CD4-positive, alpha-beta T cell treated with Interleukin-12 subunit alpha and Interleukin-12 subunit beta, for 1 hour (primary cell): ENCODE results near the gene TRIP13.
"Not testable (repeated sequence)": the region's sequence is repeated elsewhere in the genome, so short reads cannot be mapped to it uniquely, and the experiment has no call there.

Experiments used
- DNase-seq: peaks from one replicate; pipeline ENCODE4 v3.0.0-alpha.2; 2020

The TRIP13 gene

DNA sequence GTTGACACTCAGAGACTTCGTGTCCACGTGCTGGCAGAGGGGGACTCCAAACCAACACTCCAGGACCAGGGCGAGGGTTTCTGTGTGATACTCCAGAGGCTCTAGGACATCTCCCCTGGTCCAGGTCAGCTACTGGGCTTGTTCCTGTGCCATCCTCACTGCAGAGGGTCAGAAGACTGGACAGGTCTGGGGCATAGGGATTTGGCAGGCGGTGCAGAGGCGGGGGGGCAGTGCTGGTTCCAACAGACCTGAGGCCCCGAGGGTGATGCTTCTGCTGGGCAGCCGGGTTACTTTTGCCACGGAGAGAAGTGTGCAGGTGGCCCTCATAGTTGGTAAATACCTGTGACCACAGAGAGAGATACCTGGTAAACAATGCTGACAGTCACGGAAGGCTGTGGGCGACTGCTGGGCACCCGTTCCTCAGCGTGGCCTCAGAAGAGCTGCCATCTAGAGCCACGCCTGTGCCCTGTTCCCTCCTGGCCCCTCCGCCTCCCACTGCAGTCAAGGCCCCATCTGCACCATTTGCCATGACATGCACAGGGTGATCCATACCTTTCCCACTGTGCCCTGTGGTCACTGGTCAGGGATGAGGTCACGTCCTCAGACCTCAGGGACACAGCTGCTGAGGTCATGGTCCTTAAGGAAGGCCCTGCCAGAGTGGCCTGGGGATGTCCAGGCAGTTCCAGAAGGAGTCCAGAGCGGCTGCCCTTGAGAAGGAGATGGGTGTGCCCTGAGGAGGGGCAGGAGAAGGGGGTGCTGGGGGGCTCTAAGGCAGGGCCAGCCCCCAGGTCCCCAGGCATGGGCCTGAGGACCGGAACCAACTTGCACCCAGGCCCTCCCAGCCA, 30.0 kb downstream of the TRIP13 start:
- no peak for DNase-seq

DNA sequence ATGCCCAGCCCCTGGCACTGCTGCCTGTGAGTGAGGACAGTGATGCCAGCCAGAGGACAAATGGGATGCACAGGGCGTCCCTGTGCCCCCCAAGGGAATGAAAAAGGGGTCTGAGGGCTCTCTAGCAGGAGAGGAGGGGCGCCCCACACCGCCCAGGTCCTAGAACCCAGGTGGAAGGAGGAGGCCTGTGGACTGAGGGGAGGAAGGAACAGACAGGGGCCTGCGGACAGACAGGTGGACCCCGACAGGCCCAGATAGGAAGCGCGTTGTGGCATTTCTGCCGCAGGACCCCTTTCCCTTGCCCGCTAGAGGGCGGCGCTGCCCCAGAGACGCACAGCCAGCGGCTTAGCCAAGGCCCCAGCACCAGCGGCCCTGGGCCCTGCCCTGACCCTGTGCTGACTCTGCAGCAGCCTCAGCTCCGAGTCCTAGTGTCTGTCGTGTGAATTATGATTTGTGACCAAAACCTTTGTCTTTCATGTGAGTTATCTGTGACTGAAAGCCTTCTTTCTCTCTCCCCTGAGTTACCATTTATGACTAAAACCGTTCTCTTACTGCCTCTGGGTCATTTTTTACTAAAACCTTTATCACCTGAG, 30.7 kb downstream of the TRIP13 start:
- DNase-seq = peak; percentile 60

DNA sequence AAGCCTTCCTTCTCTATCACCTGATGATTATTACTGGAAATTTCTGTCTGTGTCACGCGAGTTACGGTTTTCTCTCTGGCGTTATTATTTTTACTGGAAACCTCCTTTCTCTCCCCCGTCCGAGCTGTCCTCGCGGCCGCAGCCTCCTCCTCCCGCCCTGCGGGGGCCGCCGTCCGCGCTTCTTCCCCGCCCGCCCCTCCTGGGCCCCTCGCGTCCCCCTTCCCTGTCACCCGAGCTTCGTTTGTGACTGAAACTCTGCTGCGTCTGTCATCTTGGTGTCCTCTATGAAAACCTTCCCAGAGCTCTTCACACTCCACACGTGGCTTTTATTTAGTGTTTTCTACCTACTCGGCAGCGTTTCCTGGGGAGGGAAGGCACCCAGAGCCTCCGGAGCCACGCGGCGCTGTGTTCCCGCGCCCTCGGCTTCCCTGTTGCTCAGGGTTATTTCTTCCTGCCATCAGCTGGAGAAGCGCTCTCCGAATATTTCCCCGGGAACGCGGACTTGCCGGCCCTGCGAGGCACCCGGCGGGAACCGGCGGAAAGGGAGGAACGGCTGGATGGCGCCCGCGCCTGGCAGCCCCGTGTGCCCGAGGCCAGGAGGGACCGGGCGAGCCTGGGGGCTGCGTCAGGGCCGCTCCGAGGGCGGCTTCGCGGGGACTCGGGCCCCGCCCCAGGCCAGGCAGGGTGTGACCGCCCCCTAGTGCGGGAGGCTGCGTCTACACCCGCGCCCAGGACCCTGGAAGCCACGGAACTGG, 33.9 kb downstream of the TRIP13 start:
- no peak for DNase-seq

DNA sequence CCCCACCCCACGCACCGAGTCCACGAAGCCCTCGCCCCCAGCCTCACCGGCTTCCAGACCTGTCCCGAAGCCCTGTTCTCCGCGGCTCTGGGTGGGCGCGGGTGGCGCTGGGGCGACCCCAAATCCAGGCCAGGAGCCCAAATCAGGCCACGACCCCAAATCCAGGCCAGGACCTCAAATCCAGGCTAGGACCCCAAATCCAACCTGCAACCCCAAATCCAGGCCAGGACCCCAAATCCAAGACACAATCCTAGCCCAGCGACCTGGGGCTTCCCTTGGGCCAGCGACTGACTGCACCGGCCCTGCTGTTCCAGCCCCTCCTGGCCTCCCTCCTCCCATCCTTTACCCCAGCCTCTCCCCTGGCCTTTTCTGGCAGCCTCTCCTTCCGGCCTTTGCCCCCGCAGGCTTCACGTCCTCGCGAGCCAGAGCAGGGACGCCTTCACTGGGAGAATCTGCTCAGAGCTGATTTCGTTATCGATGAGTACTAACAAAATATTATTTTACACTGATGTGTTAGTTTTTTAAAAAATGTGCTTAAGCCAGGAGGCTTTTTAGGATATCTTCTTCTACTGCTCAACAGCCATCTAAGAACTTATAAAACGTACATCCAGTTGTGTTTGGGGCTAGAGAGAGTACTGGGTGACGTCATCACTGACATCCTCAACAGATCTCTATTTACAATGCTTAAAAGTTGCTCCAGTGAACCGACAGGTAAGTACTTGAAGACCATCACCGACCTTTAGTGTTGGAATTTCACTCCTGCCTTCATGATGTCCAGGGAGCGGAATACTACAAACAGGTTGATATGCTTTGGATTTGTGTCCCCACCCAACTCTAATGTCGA, 34.7 kb downstream of the TRIP13 start:
- DNase-seq = no peak

DNA sequence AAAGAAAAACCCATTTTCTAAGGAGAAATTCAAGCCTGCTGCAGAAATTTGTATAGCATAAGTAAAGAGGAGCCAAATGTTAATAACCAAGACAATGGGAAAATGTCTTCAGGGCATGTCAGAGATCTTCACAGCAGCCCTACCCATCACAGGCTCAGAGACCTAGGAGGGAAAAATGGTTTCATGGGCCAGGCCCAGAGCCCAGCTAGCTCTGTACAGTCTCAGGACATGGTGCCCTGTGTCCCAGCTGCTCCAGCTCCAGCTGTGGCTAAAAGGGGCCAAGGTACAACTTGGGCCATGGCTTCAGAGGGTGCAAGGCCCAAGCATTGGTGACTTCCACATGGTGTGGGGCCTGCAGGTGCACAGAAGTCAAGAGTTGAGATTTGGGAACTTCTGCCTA, 36.5 kb downstream of the TRIP13 start:
- DNase-seq = not testable (repeated sequence)

DNA sequence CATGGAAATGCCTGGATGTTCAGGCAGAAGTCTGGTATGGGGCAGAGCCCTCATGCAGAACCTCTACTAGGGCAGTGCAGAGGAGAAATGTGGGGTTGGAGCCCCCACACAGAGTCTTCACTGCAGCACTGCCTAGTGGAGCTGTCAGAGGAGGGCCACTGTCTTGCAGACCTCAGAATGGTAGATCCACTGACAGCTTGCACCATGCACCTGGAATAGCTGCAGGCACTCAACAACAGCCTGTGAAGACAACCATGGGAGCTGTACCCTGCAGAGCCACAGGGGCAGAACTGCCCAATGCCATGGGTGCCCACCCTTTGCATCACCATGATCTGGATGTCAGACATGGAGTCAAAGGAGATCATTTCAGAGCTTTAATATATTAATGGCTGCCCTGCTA, 36.9 kb downstream of the TRIP13 start:
- DNase-seq = no peak

DNA sequence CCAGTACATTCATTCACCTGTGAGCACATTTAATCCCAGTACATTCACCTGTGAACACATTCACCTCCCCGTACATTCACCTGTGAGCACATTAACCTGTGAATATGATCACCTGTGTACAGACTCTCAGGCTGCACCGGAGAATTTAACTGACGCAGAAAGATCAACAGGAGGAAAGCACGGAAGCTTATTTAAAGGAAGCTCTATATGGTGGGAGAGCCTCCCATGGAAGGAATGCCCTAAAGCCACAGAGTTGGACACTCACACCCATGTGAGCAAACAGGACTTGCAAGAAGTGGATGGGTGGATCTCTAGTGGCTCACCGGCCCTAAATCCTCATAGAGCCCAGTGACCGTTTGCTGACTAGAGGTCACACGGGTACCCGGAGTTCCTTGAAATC, 38.2 kb downstream of the TRIP13 start:
- DNase-seq = no peak

DNA sequence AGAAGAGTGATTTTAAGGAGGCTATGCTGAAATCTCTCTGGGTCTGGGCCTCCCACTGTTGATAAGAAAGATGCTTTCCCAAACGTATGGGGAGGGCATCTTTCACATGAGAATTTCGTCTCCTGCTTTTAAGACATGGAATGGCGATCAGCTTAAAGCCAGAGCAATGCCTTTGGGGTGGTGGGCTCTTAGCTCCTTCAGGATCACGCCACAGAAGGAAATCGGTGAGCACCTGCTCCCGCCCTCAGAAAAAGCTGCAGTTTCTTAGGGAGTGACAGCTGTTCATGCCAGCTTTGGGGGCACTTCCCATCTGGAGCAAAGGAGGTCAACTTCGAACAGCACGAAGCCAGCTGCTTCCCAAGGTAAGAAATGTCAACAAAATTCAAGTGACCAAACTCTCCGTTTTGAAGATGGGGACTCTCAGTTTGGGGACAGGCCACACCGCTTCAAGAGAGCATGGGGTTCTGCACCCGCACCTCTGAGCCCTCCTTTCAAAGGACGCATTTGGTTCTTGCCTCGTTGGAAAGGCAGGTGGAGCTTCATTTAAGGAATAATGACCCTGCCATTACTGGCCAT, 39.0 kb downstream of the TRIP13 start:
- no peak for DNase-seq

DNA sequence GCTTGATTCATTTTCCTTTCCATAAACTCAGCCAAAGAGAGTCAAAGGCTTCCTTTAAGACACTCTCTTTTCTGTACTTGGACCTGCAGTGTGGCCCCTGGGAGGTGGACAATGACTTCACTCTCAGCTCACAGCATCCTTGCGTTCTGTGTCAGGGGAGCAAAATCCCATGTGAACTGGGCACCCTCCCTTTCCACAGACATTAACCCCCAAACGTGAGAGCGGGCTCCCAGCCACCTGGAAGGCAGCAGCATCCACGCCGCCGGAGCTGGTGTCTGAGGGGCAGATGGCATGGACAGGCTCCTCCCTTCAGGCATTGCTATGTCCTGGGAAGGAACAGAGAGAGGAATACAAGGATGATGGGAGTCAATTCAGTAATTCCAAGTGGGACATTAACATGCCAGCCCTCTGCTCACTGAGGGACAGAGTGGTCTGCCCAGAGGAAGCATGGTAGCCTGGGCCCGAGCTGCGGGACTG, 39.5 kb downstream of the TRIP13 start:
- DNase-seq = no peak

DNA sequence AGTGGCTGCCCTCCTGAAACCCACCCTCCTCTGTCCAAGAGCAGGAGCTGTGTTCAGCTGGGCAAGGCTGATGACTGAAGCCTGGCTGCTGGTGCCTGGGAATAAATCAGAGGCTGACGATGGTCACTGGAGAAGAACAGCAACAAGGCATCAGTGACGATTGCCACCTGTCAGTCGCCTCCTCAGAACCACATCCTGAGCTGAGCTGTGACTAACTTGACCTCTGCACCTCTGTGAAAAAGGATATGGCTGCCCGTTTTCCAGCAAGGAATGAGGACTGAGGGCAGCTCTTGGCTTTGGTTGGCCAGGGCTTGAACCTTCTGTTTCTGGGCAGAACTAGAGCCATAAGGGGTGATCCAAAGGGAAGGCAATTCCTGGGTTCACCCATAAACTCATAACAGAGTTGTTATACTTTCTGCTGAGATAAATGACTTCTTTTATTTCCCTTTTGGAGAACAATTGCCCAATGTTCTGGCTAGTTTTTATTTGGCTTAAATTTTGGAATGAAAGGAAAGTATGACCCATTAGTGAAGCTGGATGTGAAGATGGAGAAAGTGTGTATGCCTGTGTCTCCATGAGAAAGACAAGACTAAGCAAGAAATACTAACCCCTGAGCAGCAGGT, 40.1 kb downstream of the TRIP13 start:
- DNase-seq = no peak

DNA sequence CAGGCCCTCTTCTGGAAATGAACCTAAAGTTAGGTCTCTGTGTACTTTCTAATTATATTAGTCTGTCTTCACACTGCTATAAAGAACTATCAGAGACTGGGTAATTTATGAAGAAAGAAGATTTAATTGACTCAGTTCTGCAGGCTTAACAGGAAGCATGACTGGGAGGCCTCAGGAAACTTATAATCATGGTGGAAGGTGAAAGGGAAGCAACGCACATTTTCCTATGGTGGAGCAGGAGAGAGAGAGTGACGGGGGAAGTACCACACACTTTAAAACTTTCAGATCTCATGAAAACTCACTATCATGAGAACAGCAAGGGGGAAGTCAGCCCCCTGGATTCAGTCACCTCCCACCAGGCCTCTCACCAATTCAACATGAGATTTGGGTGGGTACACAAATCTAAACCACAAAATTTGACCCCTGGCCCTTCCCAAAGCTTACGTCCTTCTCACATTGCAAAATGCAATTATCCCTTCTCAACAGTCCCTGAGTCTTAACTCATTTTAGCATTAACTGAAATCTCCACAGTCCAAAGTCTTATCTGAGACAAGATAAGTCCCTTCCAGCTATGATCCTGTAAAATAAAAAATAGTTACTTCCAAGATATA, 40.7 kb downstream of the TRIP13 start:
- no peak for DNase-seq

DNA sequence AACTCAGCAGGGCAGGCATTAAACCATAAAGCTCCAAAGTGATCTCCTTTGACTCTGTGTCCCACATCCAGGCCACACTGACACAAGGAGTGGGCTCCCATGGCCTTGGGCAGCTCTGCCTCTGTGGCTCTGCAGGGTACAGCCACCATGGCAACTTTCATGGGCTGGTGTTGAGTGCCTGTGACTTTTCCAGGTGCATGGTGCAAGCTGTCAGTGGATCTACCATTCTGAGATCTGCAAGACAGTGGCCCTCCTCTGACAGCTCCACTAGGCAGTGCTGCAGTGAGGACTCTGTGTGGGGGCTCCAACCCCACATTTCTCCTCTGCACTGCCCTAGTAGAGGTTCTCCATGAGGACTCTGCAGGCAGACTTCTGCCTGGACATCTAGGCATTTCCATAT, 41.3 kb downstream of the TRIP13 start:
- not testable (repeated sequence) for DNase-seq

DNA sequence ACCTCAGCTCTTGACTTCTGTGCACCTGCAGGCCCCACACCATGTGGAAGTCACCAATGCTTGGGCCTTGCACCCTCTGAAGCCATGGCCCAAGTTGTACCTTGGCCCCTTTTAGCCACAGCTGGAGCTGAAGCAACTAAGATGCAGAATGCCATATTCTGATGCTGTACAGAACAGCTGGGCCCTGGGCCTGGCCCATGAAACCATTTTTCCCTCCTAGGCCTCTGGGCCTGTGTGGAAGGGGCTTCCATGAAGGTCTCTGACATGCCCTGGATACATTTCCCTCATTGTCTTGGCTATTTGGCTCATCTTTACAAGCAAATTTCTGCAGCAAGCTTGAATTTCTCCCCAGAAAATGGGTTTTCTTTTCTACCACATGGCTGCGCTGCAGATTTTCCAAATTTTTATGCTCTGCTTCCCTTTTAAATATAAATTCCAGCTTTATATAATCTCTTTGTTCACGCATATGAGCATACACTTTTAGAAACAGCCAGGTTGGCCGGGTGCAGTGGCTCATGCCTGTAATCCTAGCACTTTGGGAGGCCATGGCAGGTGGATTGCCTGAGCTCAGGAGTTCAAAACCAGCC, 41.8 kb downstream of the TRIP13 start:
- not testable (repeated sequence) for DNase-seq

DNA sequence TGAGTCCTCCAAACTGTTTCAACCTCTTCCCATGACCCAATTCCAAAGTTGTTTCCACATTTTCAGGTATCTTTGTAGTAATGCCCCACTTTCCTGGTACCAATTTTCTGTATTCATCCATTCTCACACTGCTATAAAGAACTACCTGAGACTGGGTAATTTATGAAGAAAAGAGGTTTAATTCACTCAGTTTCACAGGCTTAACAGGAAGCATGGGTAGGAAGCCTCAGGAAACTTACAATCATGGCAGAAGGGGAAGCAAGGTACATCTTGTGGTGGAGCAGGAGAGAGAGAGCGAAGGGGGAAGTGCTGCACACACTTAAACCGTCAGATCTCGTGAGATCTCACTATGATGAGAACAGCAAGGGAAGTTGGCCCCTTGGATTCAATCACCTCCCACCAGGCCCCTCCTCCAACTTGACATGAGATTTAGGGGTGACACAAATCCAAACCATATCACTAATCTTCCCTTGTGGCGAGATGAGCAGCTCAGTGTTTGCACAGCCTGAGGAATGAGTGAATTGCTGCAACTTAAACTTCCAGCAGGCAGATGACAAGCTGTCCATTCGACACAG, 42.9 kb downstream of the TRIP13 start:
- DNase-seq = no peak

DNA sequence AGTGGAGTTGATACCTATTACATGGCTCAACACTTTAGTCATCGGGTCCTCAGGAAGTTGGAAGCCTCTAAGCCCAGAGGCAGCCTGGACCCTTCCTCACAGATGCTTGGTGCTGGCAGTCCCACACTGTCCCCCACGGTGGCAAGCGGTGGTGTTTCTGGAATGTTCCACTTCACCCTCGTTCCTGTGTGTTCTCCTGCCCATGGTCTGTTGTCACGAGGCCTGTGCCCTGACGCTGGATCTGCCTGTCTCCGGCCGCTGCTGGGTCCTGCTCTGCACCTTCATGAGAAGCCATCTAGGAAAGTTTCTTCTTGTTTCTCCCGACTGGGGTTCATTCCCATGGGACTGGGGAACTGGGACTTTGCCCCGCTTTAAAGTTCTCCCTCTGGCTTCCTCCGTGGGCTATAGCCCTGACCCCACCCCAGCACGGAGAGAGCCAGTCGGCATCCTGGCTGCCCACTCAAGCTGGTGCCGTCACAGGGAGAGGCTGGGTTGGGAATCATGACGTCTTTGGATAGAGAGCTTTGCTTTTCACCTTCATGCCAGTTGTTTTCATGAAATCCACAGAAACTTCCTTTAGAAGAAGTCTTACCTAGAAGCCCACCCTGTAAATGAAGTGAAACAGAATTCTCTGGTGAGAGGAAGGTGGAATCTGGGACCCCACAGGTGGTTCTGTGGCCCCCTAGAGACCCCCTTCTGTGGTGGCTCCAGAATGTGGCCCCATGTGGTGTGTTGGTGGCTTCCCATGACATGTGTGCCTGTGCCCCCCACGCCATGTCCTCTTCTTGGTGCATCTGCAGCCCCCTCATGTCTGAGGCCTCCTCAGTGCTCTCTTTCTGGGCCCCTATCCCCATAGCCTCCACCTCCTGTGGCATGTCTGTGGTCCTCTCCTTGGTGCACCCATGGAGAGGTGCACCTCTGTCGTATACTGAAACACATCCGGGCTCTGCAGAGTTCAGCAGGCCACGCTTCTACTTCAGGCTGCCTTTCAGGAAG, 43.8 kb downstream of the TRIP13 start:
- DNase-seq = no peak

DNA sequence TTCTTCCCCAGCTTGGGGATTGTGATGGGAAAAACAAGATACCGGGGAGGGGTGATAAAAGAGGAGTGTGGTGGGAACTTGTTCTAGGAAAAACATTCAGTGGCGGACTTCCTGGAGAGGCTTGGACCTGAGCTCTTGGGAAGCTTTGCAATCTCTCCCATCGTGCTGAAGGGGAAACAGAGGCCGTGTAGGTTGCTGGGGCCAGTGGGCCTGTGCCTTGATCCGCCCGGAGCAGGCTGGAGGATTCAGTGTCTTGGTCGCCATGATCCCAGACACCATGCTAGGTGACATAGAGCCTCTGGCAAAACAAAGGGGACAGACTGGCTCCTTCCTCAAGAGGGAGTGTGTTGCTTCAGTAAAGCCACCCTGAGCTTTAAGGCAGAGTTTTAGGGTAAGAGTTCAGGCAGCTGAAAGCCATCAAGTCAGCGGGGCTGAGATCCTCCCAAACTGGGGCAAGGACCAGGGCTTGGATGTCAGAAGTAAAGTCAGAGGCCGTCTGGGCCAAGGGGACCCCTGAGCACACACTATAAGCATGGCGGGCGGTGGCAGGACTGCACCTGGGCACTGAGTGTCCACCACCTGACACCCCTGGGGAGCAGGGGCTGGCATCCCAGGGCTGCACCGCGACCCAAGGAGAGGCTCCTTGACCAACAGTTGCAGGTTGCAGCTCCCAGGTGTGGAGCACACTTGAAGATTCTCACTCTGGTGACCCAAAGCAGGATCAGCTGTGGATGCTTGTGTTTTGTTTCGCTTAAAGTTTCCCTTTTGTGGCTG, 44.7 kb downstream of the TRIP13 start:
- no peak for DNase-seq

DNA sequence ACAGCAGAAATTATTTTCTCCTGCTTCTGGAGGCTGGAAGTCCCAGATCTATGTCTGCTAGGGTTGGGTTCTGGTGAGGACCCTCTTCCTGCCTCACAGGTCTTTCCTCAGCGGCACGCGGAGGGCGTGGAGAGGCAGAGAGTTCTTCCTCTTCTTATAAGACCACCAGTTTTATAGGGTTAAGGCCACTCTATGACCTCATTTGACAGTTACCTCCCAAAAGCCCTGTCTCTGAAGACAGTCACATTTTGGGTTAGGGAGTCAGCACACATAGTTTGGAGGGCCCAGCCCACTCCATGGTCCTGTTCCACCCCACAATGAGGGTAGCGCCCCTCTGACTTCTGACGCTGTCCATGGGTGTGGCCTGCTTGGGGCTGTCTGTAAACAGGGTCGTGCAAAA, 46.7 kb downstream of the TRIP13 start:
- no peak for DNase-seq

DNA sequence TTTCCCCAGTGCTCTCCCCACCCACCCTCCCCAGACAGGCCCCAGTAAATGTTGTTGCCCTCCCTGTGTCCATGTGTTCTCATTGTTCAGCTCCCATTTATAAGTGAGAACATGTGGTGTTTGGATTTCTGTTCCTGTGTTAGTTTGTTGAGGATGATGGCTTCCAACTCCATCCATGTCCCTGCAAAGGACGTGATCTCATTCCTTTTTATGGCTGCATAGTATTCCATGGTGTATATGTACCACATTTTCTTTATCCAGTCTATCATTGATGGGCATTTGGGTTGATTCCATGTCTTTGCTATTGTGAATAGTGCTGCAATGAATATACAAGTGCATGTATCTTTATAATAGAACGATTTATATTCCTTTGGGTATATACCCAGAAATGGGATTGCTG, 48.1 kb downstream of the TRIP13 start:
- DNase-seq = not testable (repeated sequence)
